HG03060 (cell line): ENCODE results near the gene DUSP9.

Experiments
- ATAC-seq: cut with Tn5 transposase; IDR thresholded peaks from one replicate; pipeline ENCODE4 v1.9.1; 2021; ENCODE audit warnings: low read depth, moderate number of reproducible peaks; ENCODE audit not compliant: unreplicated experiment

DUSP9 gene

DNA sequence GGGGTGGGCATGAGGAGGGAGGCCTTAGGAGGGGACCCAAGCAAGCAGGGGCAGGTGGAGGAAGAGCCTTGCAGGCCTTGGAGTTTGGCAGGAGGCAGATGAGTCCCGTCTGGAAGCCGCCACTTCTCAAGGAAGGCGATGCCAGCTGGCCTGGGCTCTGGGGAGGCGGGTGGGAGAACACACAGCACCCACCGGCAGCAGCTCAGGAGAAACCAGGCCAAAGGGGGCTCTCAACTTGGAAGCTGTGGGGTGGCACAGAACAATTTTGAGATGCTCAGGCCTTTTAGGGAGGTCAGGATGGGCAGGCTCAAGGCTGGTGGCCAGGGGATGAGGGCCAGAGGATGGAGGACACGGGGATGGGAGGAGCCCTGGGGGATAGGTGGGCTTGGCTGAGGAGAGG is 11.6 kb upstream of the DUSP9 start:
- ATAC-seq = no peak

DNA sequence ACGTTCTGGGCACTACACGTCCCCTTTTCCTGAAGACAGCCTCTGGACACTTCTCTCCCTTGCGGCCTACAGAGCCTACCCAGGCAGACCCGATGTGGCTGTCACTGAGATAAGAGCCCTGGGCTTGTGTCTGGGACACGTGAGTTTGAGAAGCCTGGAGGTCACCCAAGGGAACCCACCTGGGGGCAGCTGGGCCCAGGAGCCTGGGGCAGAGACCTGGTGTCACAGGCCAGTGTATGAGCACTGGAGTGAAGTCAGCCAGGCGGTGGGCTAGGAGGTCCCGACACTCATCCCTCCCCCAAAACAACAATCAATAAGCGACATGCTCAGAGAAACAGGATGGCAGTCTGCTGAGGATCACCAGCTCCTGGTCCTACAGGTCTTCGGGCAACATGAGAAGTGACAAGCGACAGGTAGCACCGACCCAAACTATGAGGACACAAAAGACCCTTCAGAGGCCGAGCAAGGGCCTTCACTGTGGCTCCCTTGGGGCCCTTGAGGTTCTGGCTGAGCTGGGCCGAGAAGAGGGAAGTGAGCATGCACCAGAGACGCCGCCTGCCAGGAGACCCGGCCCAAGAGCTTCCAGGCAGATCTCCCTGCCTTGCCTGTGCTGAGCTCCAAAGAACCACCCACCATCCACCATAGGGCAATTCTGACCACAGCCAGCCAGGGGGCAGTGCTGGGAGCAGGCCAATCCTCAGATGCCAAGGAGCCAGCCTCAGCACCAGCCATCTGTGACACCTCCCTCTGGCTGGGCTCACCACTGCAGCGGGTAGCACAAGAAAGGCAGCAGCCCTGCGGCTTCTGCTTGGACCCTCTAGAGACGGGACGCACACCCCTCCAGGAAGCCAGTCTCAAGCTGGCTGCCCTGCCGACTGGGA is 11.0 kb upstream of the DUSP9 start:
- ATAC-seq = no peak

DNA sequence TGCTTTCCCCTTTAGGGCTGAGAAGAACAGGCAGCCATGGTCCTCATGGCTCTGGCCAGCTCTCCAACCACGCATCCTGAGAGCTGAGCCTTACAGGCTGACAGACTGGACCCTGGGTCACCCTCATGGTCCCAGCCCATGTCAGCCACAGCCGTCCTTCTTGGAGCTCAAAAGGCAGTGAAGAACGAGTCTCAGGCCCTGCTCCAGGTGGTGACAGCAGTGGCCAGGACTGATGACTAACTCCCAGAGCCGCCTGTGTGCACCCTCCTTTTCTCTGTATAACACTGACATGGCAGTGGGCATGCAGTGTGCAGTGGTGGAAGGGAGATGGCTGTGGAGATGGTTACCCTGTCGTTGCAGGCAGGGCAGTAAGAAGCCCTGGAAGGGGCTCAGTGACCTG is 10.3 kb upstream of the DUSP9 start:
- ATAC-seq = no peak

DNA sequence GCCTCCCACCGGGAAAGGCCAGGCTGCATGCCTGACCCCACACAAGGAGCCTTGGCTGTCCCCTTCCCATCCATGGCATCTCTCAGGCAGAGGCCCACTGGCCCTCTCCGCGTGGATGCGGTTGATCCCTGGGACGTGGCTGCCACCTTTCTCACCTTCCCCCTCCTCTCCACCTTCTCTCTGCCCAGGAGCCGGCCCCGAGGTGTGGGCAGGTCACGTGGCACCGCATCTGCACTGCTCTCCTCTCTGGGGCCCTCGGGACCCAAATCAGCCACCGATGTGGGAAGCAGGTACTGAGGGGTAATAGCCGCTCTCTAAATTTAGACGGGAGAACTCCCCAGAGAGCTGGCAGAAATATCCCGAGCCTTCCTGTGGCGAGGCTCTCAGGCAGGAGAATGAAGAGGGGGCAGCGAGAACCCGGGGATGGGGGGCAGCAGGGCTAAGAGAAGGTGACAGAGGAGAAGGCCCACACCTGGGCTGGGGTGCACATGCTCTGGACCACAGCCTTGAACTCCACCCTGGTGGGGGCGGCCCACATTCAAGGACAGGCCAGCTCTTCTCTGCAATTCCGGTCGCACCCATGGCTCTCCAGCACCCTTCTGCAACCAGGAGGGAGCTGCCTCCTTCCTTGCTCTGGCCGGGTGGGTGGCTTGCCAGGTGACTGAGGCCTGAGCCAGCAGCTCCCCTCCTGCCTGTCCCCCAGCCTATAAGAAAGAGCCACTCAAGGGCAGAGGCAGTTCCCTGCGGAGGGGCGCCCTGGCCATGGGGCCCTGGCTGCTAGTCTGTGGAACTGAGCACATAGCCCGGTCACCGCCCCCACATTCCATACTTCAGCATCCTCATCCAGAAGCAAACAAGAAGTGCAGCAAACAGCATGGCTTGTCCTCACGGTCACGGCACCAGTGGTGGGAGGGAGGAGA is 9.6 kb upstream of the DUSP9 start:
- no peak for ATAC-seq

DNA sequence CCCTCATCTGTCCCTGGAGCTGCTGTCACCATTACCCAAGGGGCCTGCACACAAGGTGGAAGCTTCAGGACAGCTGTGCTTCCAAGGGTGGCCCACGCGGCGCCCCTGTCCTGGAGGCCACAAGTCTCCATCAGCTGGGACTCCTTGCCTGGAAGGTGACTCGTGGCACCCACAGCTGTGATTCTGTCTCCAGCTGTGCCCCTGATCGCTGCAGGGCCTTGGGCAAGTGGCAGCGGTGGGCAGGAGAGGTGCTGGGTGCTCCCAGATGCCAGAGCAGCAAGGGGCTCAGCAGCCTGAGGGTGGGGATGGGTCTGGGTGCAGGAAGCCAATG is 9.0 kb upstream of the DUSP9 start:
- no peak for ATAC-seq

DNA sequence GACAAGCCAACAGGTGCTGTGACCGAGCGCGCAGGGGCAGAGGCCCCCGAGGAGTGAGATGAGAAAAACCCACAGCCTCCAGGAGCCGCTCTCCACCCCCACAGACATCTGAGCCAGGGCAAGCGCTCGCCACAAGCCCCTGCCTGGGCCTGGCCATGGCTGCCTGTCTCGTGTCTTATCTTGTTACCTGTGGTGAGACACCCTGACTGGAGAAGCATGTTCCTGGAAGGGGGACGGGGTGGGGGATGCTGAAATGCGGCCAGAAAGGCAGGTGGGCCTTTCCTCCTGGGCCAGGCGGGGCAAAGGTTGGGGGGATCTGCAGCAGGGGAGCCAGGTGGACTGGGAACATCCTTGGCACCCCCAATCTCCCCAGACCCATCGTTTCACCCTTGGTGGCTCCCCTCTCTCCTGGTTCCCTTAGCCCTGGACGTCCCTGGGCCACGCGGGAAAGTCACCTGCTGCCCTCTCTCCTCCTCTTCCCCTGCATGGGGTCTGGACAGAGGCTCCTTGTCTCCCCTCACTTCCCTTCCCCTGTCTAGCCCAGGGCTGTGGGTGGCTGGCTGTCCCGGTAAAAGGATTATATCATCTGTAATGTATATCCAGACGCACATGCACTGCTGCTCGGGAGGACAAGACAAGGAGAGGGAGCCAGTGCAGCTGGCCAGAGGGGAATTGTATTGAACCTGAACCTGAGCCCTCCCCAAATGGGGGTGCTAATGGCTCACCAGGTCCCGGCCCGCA is 8.4 kb upstream of the DUSP9 start:
- no peak for ATAC-seq

DNA sequence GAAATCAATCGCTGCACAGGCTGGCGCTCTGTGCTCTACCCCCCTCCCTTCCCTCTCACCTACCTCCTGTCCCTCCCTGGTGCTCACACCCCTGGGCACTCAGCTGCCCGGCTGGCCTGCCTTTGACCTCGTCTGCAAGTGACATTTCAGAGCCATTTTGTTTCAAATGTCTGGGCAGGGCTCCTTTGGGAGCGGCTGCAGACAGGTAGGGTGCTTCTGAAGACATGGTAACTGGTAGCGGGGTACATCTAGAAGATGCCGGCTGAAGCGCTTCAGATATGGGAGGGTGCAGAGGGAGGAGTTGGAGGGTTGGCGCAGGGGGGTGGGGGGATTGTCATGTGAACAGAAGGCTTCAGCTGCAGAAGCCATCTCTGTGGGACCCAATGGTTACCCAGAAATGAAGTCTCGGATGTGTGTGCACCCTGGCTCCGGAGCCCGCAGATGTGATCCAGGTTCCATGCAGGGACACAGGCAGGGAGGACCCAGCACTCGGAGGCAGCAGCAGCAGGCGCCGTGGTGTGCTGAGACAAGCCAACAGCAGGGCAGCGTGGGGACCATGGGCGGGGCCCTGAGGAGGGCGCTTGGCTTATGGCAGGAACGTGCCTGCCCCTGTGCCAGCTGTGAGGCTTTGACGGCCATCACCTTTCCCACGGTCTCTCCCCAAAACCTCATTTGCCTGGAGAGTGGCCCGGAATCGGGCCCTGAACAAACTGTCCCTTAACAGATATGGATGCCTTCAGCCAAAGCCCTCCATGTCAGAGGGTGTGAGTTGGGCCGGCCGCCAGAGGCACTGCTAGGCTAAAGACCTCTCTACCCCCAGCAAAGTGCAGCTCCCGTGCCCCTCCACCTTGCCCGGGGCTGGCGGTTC is 7.6 kb upstream of the DUSP9 start:
- ATAC-seq = no peak

DNA sequence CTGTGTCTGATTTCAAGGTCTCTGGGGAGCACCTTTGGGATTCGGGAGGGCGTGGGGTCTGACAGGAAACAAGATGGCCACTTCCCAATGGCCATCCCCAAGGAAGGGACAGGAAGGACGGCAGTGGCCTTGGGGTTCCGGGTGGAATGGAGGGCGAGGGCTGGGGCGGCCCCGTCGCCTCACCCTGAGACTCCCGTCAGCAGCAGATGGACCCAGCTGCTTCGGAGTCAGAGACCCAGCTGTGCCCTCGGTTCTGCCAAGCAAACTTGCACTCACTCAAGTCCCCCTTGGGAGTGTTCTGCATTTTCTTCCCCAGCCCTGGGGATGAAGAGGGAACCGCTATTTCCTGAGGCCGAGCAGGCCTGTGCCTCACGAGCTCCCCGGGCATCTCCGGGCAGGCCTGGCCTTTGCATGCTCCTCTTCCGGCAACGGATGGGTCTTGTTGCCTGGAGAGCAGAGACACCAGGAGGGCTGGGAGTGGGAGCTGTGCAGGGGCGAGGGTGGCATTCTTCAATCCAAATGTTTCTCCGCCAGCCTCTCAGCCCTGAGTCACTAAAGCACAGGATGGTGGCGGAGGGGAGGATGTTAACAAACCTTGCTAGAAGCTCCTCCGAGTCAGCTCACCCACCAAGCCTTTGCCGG is 6.8 kb upstream of the DUSP9 start:
- ATAC-seq = no peak

DNA sequence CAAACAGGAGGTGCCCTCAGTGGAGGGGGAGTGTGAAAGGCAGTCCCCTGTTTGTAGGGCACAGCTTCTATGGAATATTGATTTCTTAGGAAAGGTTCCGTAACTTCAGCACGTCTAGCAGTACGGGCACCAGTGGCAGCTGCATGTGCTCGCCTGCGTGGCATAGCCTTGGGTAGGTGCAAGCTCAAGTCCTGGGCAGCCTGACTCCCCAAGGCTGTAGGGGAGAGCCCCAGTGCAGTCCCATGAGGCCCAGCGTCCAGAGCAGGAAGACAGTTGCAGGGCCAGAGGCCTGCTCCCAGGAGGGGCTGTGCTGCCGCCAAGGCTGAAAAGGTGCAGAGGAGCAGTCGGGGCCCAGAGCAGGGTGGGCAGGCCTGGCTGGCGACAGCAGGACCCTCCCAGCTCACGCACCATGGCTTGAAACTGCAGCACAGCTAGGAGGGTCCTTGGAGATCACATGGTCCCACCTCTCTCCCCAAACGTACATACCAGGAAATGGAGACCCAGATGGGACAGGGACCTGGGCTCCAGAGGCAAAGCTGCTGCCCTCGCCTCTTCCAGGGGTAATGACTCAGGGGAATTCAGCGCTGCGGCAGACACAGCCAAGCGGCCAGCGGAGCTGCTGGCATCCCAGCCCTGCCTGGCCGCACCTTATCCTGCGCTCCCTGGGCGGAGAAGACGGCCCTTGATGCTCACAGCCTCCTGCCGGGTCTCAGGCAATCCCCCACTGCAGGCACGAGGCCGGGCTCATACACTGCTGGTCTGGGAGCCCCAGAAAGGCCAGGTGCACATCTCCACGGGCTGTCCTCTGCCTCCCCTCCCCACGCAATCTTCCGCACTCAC is 6.0 kb upstream of the DUSP9 start:
- no peak for ATAC-seq

DNA sequence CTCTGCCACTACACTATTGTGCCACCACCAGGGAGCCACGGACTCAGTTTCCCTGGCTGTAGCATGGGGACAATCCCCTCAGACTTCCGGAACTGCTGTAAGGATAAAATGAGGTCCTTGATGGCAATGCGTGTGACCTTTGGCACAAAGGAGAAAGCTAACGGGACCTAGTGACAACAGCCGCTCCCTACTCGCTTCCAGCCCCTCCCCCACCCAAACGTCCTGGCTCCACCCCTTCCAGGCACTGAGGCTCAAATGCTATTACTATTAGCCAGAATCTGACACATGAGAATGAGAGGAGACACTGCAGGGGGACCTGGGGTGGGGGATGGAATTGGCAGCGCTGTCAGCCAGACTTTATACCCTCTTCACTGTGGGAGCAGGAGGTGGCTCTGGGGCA is 5.4 kb upstream of the DUSP9 start:
- ATAC-seq = no peak

DNA sequence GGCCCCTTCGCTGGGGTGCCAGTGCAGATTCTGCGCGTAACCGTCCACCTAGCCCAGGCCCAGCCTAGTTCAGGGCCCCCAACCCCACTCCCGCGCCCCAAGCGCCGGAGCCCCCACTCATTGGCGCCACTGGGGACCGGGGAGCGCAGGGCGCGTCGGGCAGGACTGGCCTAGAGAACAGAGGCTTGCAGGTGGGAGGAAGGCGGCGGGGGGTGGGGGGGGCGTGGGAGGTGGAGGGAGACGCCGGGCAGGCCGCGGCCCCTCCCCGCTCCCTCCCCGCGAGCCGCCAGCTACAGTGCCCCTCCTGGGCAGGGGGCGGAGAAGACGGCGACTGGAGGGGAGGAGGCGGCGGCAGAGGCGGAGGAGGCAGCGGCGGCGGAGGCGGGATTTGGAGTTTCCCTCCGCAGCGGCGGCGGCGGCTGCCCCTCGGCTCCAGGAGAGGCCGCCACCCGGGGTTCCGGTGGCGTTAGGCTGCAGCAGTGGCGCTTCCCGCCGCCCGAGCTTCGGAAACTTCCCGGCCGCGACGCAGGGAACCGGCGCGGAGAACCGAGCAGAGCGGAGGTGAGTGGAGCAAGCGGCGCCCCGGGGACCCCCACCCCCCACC is 4.8 kb upstream of the DUSP9 start:
- ATAC-seq = no peak

DNA sequence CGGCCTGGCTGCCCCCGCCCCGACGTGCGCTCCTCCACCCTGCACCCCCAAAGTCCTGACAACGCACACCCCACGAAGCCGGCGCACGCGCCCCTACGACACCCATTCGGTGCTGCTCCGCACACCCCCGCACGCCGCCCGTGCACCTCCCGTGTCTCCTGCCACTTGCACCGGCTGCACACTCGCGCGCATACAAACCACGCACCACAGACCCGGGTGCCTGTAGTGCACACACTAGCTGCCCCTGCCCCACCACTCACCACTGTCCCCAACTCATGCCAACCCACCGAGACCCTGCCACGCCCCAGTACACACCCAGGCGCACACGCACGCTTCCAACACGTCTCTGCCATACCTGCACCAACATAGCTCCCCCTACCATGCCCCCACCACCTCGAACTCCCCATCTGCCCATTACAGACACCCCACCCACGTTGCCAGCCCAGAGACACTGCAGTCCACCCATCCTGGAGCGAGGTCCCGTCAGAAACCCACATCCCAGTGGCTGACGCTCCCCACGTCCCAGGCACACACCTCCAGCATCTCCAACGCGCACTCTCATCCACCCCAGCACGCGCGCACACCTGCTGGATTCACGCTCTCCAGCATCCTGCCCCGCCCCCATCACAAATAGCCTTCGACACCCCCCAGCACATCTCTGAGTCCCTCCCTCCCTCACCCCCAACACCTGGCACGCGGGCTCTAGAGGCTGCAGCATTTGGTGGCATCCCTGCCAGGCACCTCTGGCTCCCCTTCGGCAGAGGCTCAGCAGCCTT is 4.2 kb upstream of the DUSP9 start:
- ATAC-seq = no peak

DNA sequence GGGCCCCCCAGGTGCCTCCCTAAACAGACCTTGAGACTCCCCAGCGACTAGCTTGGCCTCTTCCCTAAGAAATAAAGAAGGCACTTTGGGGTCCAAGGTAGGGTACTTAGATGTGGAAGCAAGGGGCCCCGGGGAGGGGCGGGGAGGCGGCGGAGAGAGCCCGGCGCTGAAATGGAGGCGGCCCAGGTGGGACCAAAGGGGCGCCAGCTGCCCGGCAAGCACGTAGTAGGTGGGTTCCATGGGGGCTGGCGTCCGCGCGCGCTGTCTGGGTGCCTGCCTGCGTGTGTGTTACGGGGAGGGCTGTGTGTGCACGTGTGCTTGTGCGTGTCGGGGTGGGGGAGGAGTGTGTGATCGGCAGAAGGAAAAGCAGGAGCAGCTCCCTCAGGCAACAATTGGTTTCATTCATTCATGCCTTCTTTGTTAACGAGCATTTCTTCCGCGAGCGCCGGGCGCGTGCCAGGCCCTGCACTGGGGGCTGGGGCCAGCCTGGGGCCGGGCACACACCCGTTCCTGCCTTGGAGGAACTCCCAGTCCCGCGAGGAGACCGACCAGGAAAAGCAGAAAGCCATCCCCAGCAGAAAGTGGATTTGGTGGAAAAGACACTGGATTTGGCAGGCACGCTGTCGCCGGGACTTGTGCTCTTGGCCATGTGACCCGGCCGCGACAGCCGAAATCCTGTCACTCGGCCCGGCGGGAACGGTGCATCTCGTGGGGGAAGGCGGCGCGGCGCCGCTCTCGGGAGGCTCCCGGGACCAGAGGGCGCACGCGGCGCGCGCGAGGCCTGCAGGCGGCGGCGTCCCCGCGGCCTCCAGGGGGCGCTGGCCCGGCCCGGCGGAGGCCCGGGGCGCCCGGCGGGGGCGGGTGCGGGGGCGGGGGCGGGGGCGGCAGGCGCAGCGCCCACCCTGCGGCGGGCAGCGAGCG is 3.3 kb upstream of the DUSP9 start:
- no peak for ATAC-seq

DNA sequence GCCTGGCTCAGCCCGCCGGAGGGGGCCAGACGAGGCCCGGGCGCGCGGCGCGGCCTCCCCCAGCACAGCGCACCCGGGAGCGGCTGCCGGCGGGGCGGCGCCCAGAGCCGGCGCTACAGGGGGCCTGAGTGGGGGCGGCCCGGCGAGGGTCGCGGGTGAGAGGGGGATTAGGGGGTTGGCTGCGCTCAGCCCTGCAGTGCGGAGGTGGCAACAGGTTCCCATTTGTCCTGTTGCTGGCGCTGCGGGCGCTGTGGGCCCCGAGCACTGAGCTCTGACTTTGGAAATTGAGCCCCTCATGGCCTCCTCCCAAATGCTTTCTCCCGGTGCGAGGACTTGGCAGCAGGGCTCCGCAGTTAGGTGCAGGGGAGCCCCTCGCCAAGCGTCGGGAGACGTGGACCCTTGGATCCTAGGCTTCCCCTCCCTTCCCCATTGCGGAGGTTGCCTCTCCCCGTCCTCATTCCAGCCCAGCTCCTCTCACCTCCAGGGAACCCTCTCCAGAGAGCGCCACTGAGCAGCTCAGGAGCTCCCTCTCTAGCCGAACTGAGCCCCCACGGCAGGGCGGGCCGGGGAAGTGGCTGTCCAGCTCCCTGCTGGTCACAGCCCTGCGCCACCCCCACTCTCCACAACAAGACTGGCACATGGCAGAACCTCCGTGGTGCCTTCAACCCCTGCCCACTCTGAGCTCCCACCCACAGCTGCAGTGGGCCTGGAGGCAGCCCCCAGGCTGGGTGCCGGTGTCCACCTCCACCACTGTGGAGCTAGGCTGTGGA is 2.5 kb upstream of the DUSP9 start:
- ATAC-seq = no peak

DNA sequence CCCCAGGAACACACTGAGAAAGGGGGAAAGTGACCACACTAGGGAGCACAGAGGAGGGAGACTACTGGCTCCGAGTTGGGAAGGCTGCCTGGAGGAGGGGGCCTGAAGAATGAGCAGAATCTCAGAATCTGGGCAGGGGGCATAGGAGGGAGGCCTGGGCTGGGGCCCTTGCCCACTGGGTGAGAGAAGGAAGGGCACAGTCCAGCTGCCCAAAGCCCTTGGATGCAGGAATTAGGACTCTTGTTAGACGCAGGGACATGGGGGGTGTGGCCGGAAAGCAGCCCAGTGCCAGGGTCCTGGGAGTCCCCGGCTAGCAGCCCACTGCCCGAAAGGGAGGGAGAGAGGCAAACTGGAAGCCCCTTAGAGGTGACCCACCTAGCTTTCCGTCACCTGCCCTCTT is 1.9 kb upstream of the DUSP9 start:
- no peak for ATAC-seq

DNA sequence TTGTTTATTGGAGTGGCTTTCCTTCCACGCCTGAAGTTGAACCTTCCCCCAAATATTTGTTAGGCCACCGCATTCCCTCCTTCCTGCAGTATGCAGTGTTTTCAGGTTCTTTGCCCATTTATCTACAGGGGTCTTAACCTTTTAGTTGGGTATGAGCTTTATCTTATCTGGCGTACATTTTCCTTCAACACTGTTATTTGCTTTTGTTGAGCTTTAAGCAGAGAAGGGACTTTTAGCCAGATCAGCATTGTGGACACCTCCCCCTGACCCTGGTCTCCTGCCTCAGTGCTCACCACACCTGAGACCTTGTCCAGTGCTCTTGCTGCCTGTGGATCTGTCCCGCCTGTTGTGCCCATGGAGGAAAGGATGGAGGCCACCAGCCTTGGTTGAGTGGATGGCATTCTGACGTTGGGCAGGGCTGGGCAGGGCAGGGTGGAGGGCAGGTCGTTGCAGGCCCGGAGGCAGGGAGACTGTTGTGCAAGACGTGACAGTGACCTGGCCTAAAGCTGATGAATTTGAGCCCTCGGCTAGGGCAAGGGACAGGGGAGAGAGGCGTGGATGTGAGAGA is 998 bp upstream of the DUSP9 start:
- ATAC-seq = no peak
